ENCODE data around the gene MIDN.

MIDN gene

GRCh38 chr19:1271528-1272422 lies 23.4 kb downstream of the MIDN start:
- DNase-seq = no peak

GRCh38 chr19:1272423-1273262 lies 24.3 kb downstream of the MIDN start:
- DNase-seq = no peak

GRCh38 chr19:1273263-1274041 lies 25.1 kb downstream of the MIDN start:
- DNase-seq = no peak

- DNase-seq = no peak
These were observed 25.9 kb downstream of the MIDN start for GRCh38 chr19:1274081-1274851.

GRCh38 chr19:1274852-1275259 lies 26.5 kb downstream of the MIDN start:
- DNase-seq = no peak

- peak; percentile 93 to 95 for DNase-seq
These were observed 27.0 kb downstream of the MIDN start, which contains the start of gene FAM174C for GRCh38 chr19:1275260-1275975. TSS of gene FAM174C (plus strand) at chr19:1275530. CDS start at chr19:1275550, 20 bp downstream.

- DNase-seq = no peak
These were observed 27.7 kb downstream of the MIDN start for GRCh38 chr19:1275976-1276627.

GRCh38 chr19:1276628-1277022 lies 28.2 kb downstream of the MIDN start:
- no peak for DNase-seq

- no peak for DNase-seq
These were observed 28.7 kb downstream of the MIDN start for GRCh38 chr19:1277061-1277460.

GRCh38 chr19:1278074-1278473 lies 29.7 kb downstream of the MIDN start:
- DNase-seq = no peak

- no peak for DNase-seq
These were observed 30.6 kb downstream of the MIDN start for GRCh38 chr19:1278713-1279660.

GRCh38 chr19:1279782-1280341 lies 31.5 kb downstream of the MIDN start:
- DNase-seq = peak; percentile 74

GRCh38 chr19:1280636-1281568 lies 32.5 kb downstream of the MIDN start:
- no peak for DNase-seq

- DNase-seq = no peak
These were observed 33.3 kb downstream of the MIDN start for GRCh38 chr19:1281569-1282287.

- DNase-seq = no peak
These were observed 34.3 kb downstream of the MIDN start for GRCh38 chr19:1282588-1283206.

- DNase-seq = no peak
These were observed 35.0 kb downstream of the MIDN start for GRCh38 chr19:1283207-1283916.
